ENCODE data around the gene CCHCR1.
"Not testable (repeated sequence)": the region's sequence is repeated elsewhere in the genome, so short reads cannot be mapped to it uniquely, and the experiment has no call there.

DNA sequence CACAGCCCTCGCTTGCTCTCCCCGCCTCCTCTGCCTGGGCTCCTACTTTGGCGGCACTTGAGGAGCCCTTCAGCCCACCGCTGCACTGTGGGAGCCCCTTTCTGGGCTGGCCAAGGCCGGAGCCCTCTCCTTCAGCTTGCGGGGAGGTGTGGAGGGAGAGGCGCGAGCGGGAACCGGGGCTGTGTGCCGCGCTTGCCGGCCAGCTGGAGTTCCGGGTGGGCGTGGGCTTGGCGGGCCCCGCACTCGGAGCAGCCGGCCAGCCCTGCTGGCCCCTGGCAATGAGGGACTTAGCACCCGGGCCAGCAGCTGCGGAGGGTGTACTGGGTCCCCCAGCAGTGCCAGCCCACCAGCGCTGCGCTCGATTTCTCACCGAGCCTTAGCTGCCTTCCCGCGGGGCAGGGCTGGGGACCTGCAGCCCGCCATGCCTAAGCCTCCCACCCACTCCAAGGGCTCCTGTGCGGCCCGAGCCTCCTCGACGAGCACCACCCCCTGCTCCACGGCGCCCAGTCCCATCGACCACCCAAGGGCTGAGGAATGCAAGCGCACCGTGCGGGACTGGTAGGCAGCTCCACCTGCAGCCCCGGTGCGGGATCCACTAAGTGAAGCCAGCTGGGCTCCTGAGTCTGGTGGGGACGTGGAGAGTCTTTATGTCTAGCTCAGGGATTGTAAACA, 37.8 kb upstream of the CCHCR1 start:
- not testable (repeated sequence) for TF ChIP-seq ZNF274 (IDR thresholded peaks at IDR 0.05; ENCODE audit: low read depth, low read length); YY1 (IDR thresholded peaks at IDR 0.05; ENCODE audit: insufficient read depth, insufficient read length)
